HG03139 (cell line): Measurements from ENCODE around the gene CCPG1.

Experiments used
- ATAC-seq: cut with Tn5 transposase; IDR thresholded peaks from one replicate; pipeline ENCODE4 v1.9.1; 2021; ENCODE audit not compliant: unreplicated experiment

CCPG1 gene

DNA sequence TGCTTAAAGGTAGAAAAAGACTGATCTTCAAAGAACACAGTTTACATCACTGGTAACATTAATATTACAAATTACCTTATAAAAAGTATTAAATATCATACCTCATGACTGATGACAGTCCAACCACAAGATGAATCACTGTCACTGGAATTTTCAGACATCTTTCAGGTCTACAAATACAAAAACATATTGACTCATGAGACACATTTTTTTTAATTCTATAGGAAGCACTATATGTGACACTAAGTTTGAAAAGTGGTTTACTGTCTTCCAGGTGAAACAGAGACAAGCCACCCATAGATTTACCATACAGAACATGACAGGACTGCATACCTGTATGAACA is 18.9 kb downstream of the CCPG1 start:
- ATAC-seq = no peak

- ATAC-seq = no peak
These were observed 21.1 kb downstream of the CCPG1 start for GRCh38 chr15:55387027-55387426.

DNA sequence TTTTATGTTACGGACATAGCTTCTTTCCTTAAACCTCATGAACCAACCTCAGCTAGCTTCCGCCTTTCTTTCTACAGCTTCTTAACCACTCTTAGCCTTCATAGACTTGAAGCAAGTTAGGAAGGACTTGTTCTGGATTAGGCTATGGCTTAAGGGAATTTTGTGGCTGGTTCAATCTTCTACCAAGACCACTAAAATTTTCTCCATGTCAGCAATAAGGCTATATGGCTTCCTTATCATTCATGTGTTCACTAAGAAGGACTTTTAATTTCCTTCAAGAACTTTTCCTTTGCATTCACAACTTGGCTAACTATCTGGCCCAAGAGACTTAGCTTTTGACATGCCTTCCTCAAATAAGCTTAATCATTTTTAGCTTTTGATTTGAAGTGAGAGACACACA is 24.5 kb downstream of the CCPG1 start:
- ATAC-seq = no peak

- ATAC-seq = no peak
These were observed 26.6 kb downstream of the CCPG1 start for GRCh38 chr15:55381595-55381994.

DNA sequence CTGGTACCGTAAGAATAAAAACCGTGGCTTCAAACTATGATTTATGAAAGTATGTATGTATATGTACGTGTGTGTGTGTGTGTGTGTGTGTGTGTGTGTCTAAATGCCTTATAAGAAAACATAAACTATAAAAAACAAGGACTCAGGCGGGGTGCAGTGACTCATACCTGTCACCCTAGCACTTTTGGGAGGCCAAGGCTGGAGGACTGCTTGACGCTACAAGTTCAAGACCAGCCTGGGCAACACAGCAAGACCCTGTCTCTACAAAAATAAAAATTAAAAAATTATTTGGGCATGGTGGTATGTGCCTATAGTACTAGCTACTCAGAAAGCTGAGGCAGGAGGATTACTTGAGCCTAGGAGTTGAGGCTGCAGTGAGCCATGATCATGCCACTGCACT is 29.1 kb downstream of the CCPG1 start:
- ATAC-seq = no peak

DNA sequence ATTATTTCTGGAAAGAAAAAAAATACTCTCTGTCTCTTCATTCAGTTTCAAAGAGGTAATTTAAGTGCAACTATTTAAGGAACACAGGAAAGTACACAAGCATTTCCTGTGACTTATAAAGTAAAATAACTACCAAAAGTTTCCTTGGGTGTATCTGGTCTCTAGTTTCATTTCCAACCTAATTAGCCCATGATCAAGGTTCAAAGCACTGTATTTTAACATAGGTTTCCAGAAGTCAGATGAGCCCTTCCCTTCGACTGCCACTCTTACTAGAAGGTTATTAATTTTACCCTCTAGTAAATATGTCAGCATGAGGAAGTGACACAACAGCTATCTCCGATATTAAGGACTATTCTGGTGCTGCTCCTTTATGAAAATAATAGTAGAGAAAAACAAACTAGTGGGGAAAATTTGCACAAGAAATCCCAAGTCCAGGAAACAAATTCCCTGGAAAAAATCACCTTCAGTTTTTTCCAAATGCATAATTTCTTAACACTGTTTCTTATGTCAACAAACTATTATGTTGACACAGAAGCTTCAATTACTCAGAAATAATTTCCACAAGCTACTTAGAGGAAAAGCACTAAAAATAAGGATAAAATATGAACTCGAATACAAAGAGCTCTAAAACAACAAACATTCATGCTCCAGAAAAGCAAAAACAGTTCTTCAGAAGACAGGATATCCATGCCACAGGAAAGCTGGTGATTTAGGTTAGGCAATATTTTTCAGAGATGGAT is 35.3 kb downstream of the CCPG1 start:
- ATAC-seq = no peak

- ATAC-seq = no peak
These were observed 41.2 kb downstream of the CCPG1 start for GRCh38 chr15:55366981-55367380.

DNA sequence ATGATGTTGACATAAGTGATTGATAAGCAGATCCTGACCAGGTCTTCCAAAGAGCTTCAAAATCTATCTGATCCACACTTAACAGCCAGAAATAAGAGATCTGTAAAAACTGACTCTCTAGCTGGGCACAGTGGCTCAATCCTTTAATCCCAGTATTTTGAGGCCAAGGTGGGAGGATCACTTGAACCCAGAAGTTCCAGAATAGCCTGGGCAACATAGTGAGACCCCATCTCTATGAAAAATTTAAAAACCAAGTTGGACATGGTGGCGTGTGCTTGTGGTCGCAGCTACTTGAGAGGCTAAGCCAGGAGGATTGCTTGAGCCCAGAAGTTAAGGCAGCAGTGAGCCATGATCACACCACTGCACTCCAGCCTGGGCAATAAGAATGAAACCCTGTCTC is 45.5 kb downstream of the CCPG1 start:
- ATAC-seq = no peak

DNA sequence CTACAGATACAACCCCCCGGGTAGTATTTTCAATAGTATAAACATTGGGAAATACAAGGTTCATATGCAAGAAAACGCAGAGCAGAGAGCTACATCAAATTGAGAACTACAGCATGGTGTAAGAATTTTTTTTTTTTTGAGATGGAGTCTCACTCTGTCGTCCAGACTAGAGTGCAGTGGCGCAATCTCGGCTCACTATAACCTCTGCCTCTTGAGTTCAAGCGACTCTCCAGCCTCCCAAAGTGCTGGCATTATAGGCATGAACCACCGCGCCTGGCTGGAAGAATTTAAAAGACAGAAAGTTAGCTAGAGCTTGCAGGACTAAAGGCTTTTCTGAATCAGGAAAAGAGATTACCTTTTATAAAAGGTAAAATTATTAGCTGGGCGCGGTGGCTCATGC is 47.1 kb downstream of the CCPG1 start:
- no peak for ATAC-seq

GRCh38 chr15:55360256-55360655 is 47.9 kb downstream of the CCPG1 start:
- no peak for ATAC-seq

DNA sequence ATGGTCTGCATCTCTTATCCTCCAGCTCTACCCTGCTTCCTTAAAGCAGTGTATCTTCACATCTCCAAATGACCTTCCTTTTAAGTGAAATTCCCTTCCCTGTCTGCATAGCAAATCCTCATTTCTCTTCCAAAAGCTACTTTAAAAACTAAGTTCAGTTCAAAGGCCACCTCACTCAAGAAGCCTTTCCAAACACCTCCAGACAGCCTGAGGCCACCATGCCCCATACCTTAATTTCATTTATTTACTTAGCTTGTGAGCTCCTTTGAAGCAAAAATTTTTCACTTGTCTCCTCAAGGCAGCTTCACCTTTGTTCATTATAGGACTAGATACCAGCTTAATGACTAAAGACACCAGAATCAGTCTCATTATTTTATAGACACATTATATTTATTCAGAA is 49.7 kb downstream of the CCPG1 start:
- ATAC-seq = no peak

- no peak for ATAC-seq
These were observed 50.4 kb downstream of the CCPG1 start for GRCh38 chr15:55357774-55358173.

DNA sequence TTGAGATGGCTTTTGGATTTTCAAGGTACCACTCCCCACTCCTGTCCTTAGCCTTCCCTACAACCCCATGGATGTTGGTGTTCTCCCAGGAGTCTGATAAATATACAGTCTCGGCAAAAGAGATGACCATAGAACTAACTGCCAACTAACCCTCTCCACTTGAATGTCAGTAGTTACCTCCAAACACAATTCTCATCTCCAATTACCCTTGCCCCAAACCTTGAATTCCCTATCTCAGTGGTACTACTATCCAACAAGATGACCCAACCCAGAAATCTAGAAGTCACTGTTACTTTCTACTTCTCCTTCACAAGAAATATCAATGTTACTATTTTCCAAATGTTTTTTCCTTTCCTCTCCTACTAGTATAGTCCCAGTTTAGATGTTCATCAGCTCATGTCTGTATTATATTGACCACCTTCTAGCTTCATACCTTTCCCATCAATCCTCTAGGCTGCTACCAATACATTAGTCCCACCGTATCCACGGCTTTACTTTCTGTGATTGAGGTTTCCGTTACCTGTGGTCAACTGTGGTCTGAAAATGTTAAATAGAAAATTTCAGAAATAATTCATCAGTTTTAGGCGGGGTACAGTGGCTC is 51.1 kb downstream of the CCPG1 start:
- no peak for ATAC-seq

GRCh38 chr15:55353025-55353424 is 55.1 kb downstream of the CCPG1 start:
- ATAC-seq = no peak

DNA sequence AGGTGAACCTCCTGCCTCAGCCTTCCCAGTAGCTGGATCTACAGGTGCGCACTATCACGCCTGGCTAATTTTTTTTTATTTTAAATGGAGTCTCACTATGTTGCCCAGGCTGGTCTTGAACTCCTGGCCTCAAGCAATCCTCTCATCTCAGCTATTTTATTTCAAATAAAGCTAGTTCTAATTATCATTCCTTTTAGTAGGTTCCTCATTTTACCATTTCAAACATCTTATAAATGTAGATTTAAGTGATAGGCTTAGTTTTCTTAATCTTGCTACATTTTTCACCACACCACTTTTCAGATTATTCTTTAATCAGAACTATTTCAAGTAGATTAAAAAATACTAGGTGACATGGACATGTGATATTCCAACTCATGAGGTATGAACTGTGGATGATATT is 58.9 kb downstream of the CCPG1 start:
- no peak for ATAC-seq

- no peak for ATAC-seq
These were observed 59.8 kb downstream of the CCPG1 start for GRCh38 chr15:55348281-55348778.

- no peak for ATAC-seq
These were observed 64.0 kb downstream of the CCPG1 start for GRCh38 chr15:55344206-55344605.

- no peak for ATAC-seq
These were observed 65.0 kb downstream of the CCPG1 start for GRCh38 chr15:55343168-55343567.

- no peak for ATAC-seq
These were observed 71.0 kb downstream of the CCPG1 start for GRCh38 chr15:55337160-55337559.

DNA sequence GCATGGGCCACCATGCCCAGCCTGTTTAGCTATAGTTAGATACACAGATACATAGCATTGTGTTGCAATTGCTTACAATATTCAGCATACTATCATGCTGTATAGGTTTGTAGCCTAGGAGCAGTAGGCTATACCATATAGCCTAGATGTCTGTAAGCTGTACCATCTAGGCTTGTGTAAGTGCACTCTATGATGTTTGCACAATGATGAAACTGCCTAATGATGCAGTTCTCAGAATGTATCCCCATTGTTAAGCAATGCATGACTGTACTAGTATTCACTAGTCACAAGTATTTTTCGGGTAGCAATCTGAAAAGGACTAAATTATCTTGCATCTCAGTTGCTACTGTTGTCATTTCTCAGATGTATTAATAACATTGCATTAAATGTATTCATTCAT is 73.2 kb downstream of the CCPG1 start:
- ATAC-seq = no peak

DNA sequence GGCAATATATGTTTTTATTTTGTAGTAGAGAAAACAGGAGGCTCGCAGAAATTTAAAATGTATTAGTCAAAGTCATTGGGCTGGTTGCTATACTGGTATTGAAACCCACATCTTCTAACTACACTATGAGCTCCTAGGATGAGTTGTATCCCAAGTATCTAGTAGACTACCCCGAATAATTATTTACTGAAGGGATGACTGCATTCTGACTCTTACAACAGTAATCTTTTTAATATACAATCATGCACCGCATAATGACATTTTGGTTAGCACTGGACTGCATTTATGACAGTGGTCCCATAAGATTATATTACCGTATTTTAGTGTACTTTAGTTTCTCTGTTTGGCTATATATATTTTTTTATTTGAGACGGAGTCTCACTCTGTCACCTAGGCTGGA is 73.8 kb downstream of the CCPG1 start:
- no peak for ATAC-seq

DNA sequence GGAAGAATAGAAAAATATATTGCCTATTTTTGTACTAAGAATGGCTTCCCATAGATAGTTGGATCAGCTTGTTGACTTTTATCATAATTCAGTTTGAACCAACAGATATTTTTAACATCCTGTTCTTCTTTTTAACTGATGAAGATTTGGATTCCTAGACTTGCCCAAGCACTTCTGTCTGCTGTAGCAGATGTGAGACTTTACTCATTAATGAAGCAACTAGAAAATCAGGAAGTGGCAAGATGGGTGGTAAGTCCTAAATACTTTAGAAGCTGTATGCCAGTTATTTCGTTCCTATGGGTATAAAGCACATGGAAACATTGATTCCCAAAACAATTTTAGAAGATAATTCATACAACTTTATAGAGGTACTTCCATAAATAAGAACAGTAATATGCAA is 80.8 kb downstream of the CCPG1 start:
- no peak for ATAC-seq

DNA sequence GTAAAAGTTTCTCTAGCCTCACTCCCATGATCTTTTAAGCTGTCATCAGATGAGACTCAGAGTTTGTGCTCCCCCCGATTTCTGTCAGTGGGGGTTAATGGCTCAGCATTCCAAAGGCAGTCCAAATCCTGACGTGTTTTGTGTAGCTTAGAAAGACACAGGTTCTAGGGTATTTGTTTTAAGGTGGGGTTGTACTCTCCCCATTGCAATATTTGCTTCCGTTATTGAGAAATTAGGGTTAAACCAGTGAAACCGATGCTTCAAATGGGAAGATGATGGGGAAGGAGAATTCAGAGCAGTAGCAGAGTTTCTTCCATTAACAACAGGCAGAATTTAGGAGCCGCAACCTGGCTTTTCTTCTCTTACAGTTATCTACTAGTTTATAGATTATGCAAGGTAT is 85.7 kb downstream of the CCPG1 start:
- no peak for ATAC-seq
